ENCODE measurements around the gene HCFC1. TPM values are rescaled to one million over a fixed set of nuclear protein-coding genes. Genes with fewer than 3 reads are reported as not detected.

The HCFC1 gene
- total RNA-seq, 6 experiments from 2014 or later, result 15.2 to 32.5 (median 19.7) TPM

GRCh38 chrX:153960786-153961185, 10.8 kb downstream of the HCFC1 start:
- peaks cover 0 to under 1% (median 0%) of the 10 kb centered on the region in 4 donors for H3K4me1 ChIP-seq
- TF ChIP-seq POLR2A (IDR thresholded peaks at IDR 0.05) (no peak), CTCF (IDR thresholded peaks at IDR 0.05) (no peak)
- H3K4me3 ChIP-seq, result no peak overlapping the region
- peaks cover 0 to 77% (median 29%) of the 10 kb centered on the region in 4 donors for H3K36me3 ChIP-seq
- ATAC-seq (no peak), DNase-seq (no peak)
- H3K27ac ChIP-seq, result no peak overlapping the region
- 93% methylated on average over 16 of the region's 22 CpGs for WGBS (ENCODE audit: insufficient coverage, low coverage, low lambda C conversion rate, missing lambda C conversion rate)
- H3K9me3 ChIP-seq, result no peaks in the 10 kb centered on the region
- H3K27me3 ChIP-seq, result no peaks in the 10 kb centered on the region
- intact Hi-C loops (cut with DNase I), result no loop called here

GRCh38 chrX:153960077-153960476, 11.5 kb downstream of the HCFC1 start:
- 73% methylated on average over 3 of the region's 16 CpGs for WGBS (ENCODE audit: insufficient coverage, low coverage, low lambda C conversion rate, missing lambda C conversion rate)
- no peak for ATAC-seq
- no peak for TF ChIP-seq POLR2A (IDR thresholded peaks at IDR 0.05)
- TF ChIP-seq CTCF (IDR thresholded peaks at IDR 0.05), result no peak
- Histone ChIP-seq H3K27ac (no peak overlapping the region), H3K27me3 (no peaks in the 10 kb centered on the region), H3K4me3 (no peak overlapping the region), H3K9me3 (no peaks in the 10 kb centered on the region), H3K36me3 (peaks cover 0 to 77% (median 29%) of the 10 kb centered on the region in 4 donors), H3K4me1 (no peaks in the 10 kb centered on the region)
- no peak for DNase-seq
- intact Hi-C loops (cut with DNase I), result no loop called here

- DNase-seq (no peak), ATAC-seq (no peak)
- TF ChIP-seq POLR2A (IDR thresholded peaks at IDR 0.05) (no peak), CTCF (IDR thresholded peaks at IDR 0.05) (no peak)
- intact Hi-C loops (cut with DNase I), result loop anchor here in 1 of 2 donors (10.0 kb wide), 1 partner anchor 995 kb away; no protein-coding TSS in a partner anchor
- Histone ChIP-seq H3K4me1 (no peaks in the 10 kb centered on the region), H3K27ac (no peak overlapping the region), H3K27me3 (no peaks in the 10 kb centered on the region), H3K9me3 (no peaks in the 10 kb centered on the region), H3K4me3 (no peak overlapping the region), H3K36me3 (peaks cover 0 to 79% (median 29%) of the 10 kb centered on the region in 4 donors)
- 47% methylated on average over 3 of the region's 15 CpGs for WGBS (ENCODE audit: insufficient coverage, low coverage, low lambda C conversion rate, missing lambda C conversion rate)
These were observed 12.0 kb downstream of the HCFC1 start for GRCh38 chrX:153959649-153960048.

GRCh38 chrX:153958605-153959004, 13.0 kb downstream of the HCFC1 start:
- DNase-seq, result no peak
- H3K27me3 ChIP-seq, result no peaks in the 10 kb centered on the region

More at GRCh38 chrX:153958605-153959004, 13.0 kb downstream of the HCFC1 start:
- no peak for TF ChIP-seq CTCF (IDR thresholded peaks at IDR 0.05)
- no peak for TF ChIP-seq POLR2A (IDR thresholded peaks at IDR 0.05)
- ATAC-seq, result no peak
- Histone ChIP-seq H3K4me3 (no peak overlapping the region), H3K4me1 (no peaks in the 10 kb centered on the region), H3K36me3 (peaks cover 0 to 83% (median 27%) of the 10 kb centered on the region in 4 donors), H3K9me3 (no peaks in the 10 kb centered on the region), H3K27ac (no peak overlapping the region)
- intact Hi-C loops (cut with DNase I), result loop anchor here in 1 of 2 donors (10.0 kb wide), 1 partner anchor 994 kb away; no protein-coding TSS in a partner anchor
- WGBS (ENCODE audit: insufficient coverage, low coverage, low lambda C conversion rate, missing lambda C conversion rate), result 90% methylated on average over 2 of the region's 14 CpGs

Measured in right lobe of liver (tissue), 6 donors.